GM19452 (cell line): ENCODE data around the gene DOCK1.

Experiments used
- ATAC-seq: cut with Tn5 transposase; IDR thresholded peaks from one replicate; pipeline ENCODE4 v1.9.1; 2021; ENCODE audit not compliant: unreplicated experiment

The DOCK1 gene

GRCh38 chr10:126948355-126949160 lies 43.3 kb downstream of the DOCK1 start:
- ATAC-seq = no peak

- no peak for ATAC-seq
Observed at GRCh38 chr10:126949161-126949503, 43.9 kb downstream of the DOCK1 start.

- no peak for ATAC-seq
Observed at GRCh38 chr10:126950401-126951105, 45.3 kb downstream of the DOCK1 start.

GRCh38 chr10:126953886-126954285 lies 48.7 kb downstream of the DOCK1 start:
- no peak for ATAC-seq

- no peak for ATAC-seq
Observed at GRCh38 chr10:126955396-126955795, 50.2 kb downstream of the DOCK1 start.

GRCh38 chr10:126955934-126956711 lies 50.9 kb downstream of the DOCK1 start:
- ATAC-seq = no peak

- ATAC-seq = no peak
Observed at GRCh38 chr10:126956712-126957108, 51.5 kb downstream of the DOCK1 start.

GRCh38 chr10:126957111-126957510 lies 51.9 kb downstream of the DOCK1 start:
- ATAC-seq = no peak

GRCh38 chr10:126959431-126959830 lies 54.2 kb downstream of the DOCK1 start:
- ATAC-seq = no peak

- no peak for ATAC-seq
Observed at GRCh38 chr10:126959906-126960685, 54.9 kb downstream of the DOCK1 start.

- ATAC-seq = no peak
Observed at GRCh38 chr10:126963354-126963753, 58.1 kb downstream of the DOCK1 start.

- no peak for ATAC-seq
Observed at GRCh38 chr10:126964190-126964589, 59.0 kb downstream of the DOCK1 start.

GRCh38 chr10:126966938-126967337 lies 61.7 kb downstream of the DOCK1 start:
- no peak for ATAC-seq

- no peak for ATAC-seq
Observed at GRCh38 chr10:126969310-126969709, 64.1 kb downstream of the DOCK1 start.

GRCh38 chr10:126972635-126973414 lies 67.6 kb downstream of the DOCK1 start:
- no peak for ATAC-seq

- no peak for ATAC-seq
Observed at GRCh38 chr10:126975221-126975620, 70.0 kb downstream of the DOCK1 start.

- ATAC-seq = no peak
Observed at GRCh38 chr10:126977216-126977615, 72.0 kb downstream of the DOCK1 start.

GRCh38 chr10:126979311-126979710 lies 74.1 kb downstream of the DOCK1 start:
- no peak for ATAC-seq

- no peak for ATAC-seq
Observed at GRCh38 chr10:126993208-126993607, 88.0 kb downstream of the DOCK1 start.
